ENCODE results near the gene APBB1IP.

Gene APBB1IP

GRCh38 chr10:26483554-26483953, 45.4 kb downstream of the APBB1IP start:
- no peak for TF ChIP-seq ZBTB7A (IDR thresholded peaks at IDR 0.05; ENCODE audit: low read depth)
- TF ChIP-seq EGR1 (IDR thresholded peaks at IDR 0.05): no peak
- no peak for TF ChIP-seq NFIC (IDR thresholded peaks at IDR 0.05)
- no peak for TF ChIP-seq RAD21 (IDR thresholded peaks at IDR 0.05; ENCODE audit: low read depth)
- no peak for TF ChIP-seq USF1 (IDR thresholded peaks at IDR 0.05)
- TF ChIP-seq CEBPB (IDR thresholded peaks at IDR 0.05): no peak
- TF ChIP-seq CREB1 (IDR thresholded peaks at IDR 0.05; ENCODE audit: low read depth): no peak
- no peak for TF ChIP-seq TCF12 (IDR thresholded peaks at IDR 0.05; ENCODE audit: low read depth)

GRCh38 chr10:26485150-26485941, 47.2 kb downstream of the APBB1IP start:
- TF ChIP-seq MAX (IDR thresholded peaks at IDR 0.05) (no peak), EGR1 (IDR thresholded peaks at IDR 0.05) (no peak), USF1 (IDR thresholded peaks at IDR 0.05) (no peak), FOXM1 (IDR thresholded peaks at IDR 0.05; ENCODE audit: borderline replicate concordance, low read depth) (no peak), YY1 (IDR thresholded peaks at IDR 0.05; ENCODE audit: low read depth) (no peak), TCF12 (IDR thresholded peaks at IDR 0.05; ENCODE audit: low read depth) (no peak), RAD21 (IDR thresholded peaks at IDR 0.05; ENCODE audit: low read depth) (no peak), CREB1 (IDR thresholded peaks at IDR 0.05; ENCODE audit: low read depth) (no peak), REST (IDR thresholded peaks at IDR 0.05; ENCODE audit: low read depth) (no peak), EP300 (IDR thresholded peaks at IDR 0.05; ENCODE audit: borderline replicate concordance) (no peak), NFIC (IDR thresholded peaks at IDR 0.05) (no peak), ZBTB7A (IDR thresholded peaks at IDR 0.05; ENCODE audit: low read depth) (no peak), TAF1 (IDR thresholded peaks at IDR 0.05; ENCODE audit: low read depth) (no peak)

- TF ChIP-seq NFIC (IDR thresholded peaks at IDR 0.05) (no peak), FOXM1 (IDR thresholded peaks at IDR 0.05; ENCODE audit: borderline replicate concordance, low read depth) (no peak), TAF1 (IDR thresholded peaks at IDR 0.05; ENCODE audit: low read depth) (no peak), TEAD4 (IDR thresholded peaks at IDR 0.05) (no peak), USF1 (IDR thresholded peaks at IDR 0.05) (no peak), REST (IDR thresholded peaks at IDR 0.05; ENCODE audit: low read depth) (no peak), TCF12 (IDR thresholded peaks at IDR 0.05; ENCODE audit: low read depth) (no peak)
These were observed 48.2 kb downstream of the APBB1IP start for GRCh38 chr10:26486304-26486703.

- TF ChIP-seq TAF1 (IDR thresholded peaks at IDR 0.05; ENCODE audit: low read depth) (no peak), CEBPB (IDR thresholded peaks at IDR 0.05) (no peak), RAD21 (IDR thresholded peaks at IDR 0.05; ENCODE audit: low read depth) (no peak), USF1 (IDR thresholded peaks at IDR 0.05) (no peak)
These were observed 49.1 kb downstream of the APBB1IP start for GRCh38 chr10:26486990-26487850.

- TF ChIP-seq ZBTB7A (IDR thresholded peaks at IDR 0.05; ENCODE audit: low read depth) (no peak), FOXM1 (IDR thresholded peaks at IDR 0.05; ENCODE audit: borderline replicate concordance, low read depth) (no peak), EGR1 (IDR thresholded peaks at IDR 0.05) (no peak), TAF1 (IDR thresholded peaks at IDR 0.05; ENCODE audit: low read depth) (no peak), CEBPB (IDR thresholded peaks at IDR 0.05) (no peak), NFIC (IDR thresholded peaks at IDR 0.05) (no peak), YY1 (IDR thresholded peaks at IDR 0.05; ENCODE audit: low read depth) (no peak), MAX (IDR thresholded peaks at IDR 0.05) (no peak), TEAD4 (IDR thresholded peaks at IDR 0.05) (no peak), EP300 (IDR thresholded peaks at IDR 0.05; ENCODE audit: borderline replicate concordance) (no peak), REST (IDR thresholded peaks at IDR 0.05; ENCODE audit: low read depth) (no peak), CREB1 (IDR thresholded peaks at IDR 0.05; ENCODE audit: low read depth) (no peak), USF1 (IDR thresholded peaks at IDR 0.05) (no peak), RAD21 (IDR thresholded peaks at IDR 0.05; ENCODE audit: low read depth) (no peak), TCF12 (IDR thresholded peaks at IDR 0.05; ENCODE audit: low read depth) (no peak)
These were observed 50.2 kb downstream of the APBB1IP start for GRCh38 chr10:26488344-26488743.
